GM18507 (cell line): ENCODE results near the gene CEP128.

Source experiments
- DNase-seq: peaks from one replicate; pipeline ENCODE4 v3.0.0; 2011; ENCODE audit warnings: low read depth; ENCODE audit not compliant: insufficient read length; ENCODE audit errors: extremely low spot score
- FAIRE-seq: peaks from 2 replicates; lab custom pipeline; 2011; peaks lifted over from hg19 to GRCh38; lab: Jason Lieb, UNC

Gene CEP128

GRCh38 chr14:80586131-80586530, 355.4 kb downstream of the CEP128 start:
- no peak for FAIRE-seq
- DNase-seq: no peak

DNA sequence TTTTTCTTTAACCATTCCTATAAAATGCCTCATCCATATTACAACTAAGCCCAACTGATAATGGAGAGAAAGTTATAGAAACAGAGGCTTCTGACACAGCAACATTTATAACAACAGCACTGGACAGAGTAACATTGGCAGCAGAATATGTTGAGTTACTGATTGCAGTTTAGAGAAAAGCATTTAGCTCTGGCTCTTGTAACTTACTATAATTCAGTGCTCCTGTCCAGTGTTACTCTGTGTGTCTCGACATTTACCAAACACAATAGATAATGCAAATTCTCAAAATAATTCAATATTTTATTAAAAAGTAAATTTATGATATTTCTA, 356.1 kb downstream of the CEP128 start:
- DNase-seq (no peak), FAIRE-seq (no peak)

GRCh38 chr14:80584744-80585505, 356.6 kb downstream of the CEP128 start:
- DNase-seq: no peak

GRCh38 chr14:80577599-80577998, 363.9 kb downstream of the CEP128 start:
- DNase-seq (no peak), FAIRE-seq (no peak)

More at GRCh38 chr14:80584744-80585505, 356.6 kb downstream of the CEP128 start:
- FAIRE-seq: no peak

DNA sequence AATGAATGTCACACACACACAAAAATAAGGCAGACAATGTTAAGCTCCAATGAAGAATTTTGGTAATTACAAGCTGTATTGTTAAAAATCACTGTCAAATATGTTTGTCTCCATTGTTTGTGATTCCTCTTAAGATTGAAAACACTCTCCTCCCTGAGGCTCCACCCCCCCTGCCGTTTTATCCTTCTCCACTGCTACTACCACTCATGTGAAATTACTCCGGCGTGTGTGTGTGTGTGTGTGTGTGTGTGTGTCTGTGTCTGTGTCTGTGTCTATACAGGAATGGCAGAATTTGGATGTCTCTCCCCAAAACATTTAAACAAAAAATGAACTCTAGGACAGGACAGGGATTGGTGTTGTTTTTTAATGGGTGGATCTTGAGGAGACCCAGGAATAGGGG, 365.1 kb downstream of the CEP128 start:
- DNase-seq (no peak), FAIRE-seq (no peak)

DNA sequence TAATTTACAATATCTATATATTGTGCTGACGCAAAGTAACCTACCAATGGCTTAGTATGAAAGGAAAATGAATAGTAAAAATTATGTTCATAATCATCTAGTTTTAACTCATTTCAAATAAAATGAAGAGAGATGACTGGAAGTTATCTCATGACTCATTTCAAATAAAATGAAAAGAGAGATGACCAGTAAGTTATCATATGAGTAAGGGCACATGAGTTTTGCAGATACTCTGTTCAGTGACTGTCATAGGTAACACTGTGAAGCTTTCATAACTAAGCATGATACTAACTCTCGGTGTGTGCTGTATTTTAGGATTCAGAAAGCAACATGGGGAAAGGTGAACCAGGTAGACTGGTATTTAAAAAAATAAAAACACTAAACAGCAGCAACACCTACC, 365.8 kb downstream of the CEP128 start:
- DNase-seq (no peak), FAIRE-seq (no peak)

DNA sequence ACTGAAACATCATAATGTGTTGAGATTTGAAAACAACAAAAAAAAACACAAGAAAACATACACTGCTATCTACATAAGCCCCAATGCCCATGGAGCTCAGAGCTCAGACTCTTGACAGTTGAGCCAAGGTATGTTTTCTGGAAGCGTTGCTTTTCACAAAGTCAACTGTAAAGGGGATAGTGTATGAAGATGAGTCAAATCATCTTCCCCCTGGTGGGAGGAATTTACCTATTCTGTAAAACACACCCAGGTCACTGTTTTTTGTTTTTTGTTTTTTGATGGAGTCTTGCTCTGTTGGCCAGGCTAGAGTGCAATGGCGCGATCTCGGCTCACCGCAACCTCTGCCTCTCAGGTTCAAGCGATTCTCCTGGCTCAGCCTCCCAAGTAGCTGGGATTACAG, 368.9 kb downstream of the CEP128 start:
- FAIRE-seq (no peak), DNase-seq (no peak)

- no peak for FAIRE-seq
Observed at GRCh38 chr14:80570930-80571298, 370.6 kb downstream of the CEP128 start.

GRCh38 chr14:80567905-80568536, 373.5 kb downstream of the CEP128 start:
- FAIRE-seq (no peak), DNase-seq (no peak)

More at GRCh38 chr14:80570930-80571298, 370.6 kb downstream of the CEP128 start:
- no peak for DNase-seq

DNA sequence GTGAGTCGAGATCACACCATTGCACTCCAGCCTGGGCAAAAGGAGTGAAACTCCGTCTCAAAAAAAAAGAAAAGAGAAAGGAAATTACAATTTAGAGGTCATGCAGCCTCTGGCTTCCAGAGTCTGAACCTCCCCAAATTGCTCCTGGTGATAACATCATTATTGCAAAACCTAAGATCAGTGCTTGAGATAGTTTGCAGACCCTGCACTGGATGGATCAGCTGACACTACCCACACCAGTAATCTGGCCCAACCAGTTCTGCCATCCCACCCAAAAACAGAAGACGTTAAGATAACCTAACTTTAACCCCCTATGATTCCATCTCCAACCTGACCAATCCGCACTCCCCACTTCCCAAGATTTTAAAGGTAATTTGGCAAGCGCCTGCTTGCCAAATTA, 376.5 kb downstream of the CEP128 start:
- DNase-seq (no peak), FAIRE-seq (no peak)

DNA sequence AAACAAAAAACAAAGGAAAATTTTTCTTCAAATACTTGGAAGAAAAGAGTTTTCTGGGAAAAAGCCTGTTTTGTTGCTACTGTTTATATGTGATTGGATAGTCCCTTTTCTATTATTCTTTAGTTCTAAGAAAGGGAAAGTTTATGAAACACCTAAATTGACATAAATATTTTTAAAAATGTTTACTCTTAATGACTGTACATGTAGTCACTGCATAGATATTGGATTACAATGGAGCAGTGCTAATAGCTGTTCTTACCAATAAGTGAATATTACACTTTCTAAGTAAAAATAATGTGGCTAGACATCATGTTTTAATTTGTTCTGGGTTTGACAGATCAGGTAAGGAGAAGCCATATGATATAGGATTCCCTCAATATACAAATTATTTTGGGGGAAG, 377.5 kb downstream of the CEP128 start:
- DNase-seq (no peak), FAIRE-seq (no peak)

DNA sequence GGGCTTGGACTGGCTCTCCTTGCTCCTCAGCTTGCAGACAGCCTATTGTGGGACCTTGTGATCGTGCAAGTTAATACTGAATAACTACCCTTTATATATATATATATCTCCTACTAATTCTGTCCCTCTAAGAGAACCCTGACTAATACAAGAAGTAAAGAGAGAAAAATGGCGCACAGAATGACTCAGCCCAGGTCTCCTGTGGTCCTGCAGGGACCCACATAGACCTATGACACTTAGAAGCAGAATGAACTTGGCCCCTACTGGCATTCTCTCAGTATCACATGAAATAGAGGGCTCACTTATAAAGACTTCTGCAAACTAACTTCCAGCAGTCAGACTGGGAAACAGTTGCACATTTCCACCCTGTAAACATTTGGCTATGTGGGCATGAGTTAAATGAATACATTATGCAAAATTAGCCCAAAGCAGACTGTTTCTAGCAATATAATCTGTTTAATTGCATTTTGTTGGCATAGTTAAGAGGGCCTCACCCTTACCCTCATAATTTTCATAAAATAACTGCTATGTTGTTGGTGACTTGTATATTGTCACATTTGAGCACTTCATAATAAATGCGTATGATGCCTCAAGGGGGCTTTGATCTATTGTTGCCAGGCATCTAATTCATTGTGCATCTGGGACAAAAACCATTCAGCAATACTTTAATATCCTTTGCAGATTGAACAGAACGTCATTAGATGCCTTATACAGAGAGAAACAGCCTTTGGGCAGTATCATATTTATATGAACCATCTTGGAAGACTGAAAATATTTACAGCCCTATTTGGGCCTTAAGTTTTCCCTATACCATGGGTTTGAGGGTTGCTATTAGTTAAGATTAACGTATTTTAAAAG, 380.5 kb downstream of the CEP128 start:
- FAIRE-seq: no peak

GRCh38 chr14:80554139-80554538, 387.4 kb downstream of the CEP128 start:
- no peak for FAIRE-seq
- DNase-seq: no peak

More for the DNA sequence above, 380.5 kb downstream of the CEP128 start:
- DNase-seq: no peak

- FAIRE-seq: no peak
- DNase-seq: no peak
Observed at GRCh38 chr14:80549141-80549540, 392.4 kb downstream of the CEP128 start.

DNA sequence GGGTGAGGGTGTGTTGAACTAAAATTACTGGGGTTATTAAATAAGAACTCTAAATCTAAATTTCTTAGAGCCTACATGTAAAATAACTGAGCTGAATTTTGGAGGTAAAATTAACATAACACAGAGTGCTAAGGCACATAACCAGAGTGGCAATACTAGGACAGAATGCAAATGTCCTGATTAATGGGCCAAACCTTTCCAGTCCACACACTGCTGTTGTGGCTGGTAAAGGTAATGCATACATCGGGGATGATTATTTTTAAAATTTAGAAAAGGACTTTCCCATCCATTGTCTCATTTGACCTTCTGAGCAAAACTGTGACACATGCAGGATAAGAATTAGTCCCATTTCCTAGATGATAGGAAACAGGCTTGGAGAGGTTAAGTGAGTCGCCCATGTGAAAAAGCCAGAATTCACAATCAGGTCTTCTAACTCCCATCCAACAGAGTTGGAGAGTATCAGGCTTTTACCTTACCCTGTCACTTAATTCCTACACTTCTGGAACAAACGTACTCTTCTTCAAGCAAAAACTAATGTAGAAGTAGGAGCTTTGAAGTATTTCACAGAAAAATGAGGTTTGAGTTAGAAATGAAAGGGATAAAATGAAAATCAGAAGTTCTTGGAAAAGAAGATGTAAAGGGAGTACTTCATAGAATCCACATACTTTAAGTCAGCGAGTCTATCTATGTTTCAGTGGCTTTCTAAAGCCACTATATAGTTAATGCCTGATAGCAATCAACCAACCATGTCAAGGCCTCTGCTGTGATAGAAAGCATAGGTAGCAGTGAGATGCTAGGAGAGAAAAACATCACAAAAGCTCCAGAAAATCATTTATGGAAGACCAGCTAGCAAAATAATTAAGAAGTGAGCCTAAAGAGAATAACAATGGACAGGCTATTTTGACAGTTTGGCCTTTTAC, 395.3 kb downstream of the CEP128 start:
- no peak for DNase-seq
- FAIRE-seq: no peak

DNA sequence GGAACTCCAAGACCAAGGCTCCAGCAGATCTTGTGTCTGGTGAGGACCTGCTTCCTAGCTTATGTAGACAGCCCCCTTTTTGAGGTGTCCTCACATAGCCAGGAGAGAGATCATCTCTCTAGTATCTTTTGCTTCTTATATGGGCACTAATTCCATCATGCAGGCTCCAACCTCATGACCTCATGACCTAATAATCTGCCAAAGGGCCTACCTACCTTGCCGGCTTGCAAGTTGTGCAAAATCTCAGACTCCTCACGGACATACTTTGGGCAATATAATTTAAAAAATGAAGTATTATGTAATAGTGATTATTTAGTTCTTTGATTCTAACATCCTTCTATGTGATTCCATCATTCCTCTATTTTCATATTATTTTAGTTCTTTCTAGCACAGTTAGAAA, 397.2 kb downstream of the CEP128 start:
- no peak for DNase-seq
- no peak for FAIRE-seq

DNA sequence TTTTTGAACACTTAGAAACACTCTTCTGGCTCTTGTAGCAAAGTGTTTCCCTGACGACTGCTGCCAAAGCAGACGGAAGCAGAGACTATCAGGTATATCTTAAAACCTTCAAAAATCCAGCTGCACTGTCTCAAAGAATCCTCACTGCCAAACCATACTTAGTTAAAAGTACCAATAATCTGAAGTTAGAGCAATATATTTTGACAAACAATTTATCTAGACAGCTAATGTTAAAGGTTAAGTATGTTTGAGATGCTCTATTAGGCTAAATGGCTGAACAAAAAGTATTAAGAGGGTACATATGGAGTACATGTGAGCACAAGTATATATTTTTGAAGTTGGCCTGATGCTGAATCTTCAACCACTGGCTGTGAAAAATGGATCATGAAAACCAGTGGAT, 398.3 kb downstream of the CEP128 start:
- DNase-seq (no peak), FAIRE-seq (no peak)

GRCh38 chr14:80538633-80539375, 402.7 kb downstream of the CEP128 start:
- DNase-seq: no peak
- FAIRE-seq: no peak

DNA sequence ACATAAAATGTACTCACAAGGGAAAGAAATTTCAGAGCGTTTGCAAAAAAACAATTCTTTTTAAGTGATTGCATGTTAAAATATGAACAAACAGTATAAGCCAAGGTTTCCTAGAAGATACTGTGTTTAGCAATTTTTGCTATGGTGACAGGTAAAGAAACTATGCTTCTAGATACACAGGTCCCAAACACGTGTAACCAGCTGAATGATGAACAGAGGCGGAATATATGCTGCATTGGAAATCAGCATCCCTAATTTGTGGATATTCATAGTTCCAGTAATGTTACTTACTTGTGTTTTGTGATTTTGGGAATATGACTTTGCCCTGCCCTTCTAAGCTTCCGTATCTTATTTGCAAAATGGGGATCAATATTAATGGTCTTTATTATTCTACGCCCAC, 403.9 kb downstream of the CEP128 start:
- FAIRE-seq: no peak

More for the DNA sequence above, 403.9 kb downstream of the CEP128 start:
- DNase-seq: no peak
